Activated T-helper 9 cell treated with anti-CD3 and anti-CD28 coated beads, Interleukin-2, amount 50 U/mL, for 16 hours (primary cell): ENCODE measurements around the gene PPFIBP2.

ENCODE experiments used
- DNase-seq: peaks from one replicate; pipeline ENCODE4 v3.0.0-alpha.2; 2020; ENCODE audit warnings: low read depth

PPFIBP2 gene

DNA sequence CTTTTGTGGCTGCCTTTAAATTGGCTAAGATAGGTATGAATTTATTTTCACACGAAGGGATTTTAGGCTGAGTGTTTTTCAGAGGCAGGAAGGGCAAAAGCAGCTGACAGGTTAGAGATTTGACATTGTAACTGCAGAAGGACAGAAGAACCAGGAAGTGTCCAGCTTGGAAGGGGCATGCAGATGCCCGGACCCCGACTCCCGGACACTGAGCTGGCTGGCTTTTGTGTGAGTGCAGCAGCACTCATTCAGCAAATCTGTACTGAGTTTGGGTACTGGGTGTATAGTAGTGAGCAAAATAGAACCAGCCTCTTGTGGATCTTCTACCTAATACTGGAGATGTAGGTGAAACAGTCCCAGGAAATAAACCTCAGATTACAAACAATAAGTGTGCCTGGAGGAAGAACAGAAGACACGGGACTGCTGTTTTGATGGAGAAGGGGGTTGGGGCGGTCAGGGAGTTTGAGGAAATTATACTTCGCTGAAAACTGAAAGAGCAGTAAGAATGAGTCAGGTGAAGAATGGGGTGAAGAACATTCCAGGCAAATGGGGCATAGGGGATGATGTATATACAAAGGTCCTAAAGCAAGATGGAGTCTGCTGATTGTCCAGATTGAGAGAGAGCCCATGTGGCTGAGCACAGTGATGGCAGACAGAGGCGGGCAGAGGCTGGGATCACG lies 64.6 kb downstream of the PPFIBP2 start:
- no peak for DNase-seq

DNA sequence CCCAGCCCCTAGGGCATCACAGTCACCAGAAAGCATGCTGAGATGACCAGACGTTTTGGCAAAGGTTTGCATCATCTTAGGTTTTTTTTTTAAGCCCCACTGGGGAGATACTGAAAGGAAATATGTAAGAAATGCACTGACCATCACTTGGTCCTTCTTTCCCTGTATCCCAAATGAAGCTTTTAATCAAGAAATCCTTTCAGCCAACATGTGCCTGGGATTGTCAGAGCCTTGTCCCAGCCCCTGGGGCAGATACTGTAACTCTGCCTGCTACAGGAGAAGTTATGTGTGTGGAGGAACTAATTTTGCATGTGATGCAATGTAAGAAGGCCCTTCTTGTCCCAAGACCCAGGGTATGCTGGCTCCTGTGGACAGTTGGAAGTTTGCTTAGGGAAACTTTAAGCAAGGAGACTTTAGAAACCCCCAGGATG lies 65.6 kb downstream of the PPFIBP2 start:
- DNase-seq = no peak

DNA sequence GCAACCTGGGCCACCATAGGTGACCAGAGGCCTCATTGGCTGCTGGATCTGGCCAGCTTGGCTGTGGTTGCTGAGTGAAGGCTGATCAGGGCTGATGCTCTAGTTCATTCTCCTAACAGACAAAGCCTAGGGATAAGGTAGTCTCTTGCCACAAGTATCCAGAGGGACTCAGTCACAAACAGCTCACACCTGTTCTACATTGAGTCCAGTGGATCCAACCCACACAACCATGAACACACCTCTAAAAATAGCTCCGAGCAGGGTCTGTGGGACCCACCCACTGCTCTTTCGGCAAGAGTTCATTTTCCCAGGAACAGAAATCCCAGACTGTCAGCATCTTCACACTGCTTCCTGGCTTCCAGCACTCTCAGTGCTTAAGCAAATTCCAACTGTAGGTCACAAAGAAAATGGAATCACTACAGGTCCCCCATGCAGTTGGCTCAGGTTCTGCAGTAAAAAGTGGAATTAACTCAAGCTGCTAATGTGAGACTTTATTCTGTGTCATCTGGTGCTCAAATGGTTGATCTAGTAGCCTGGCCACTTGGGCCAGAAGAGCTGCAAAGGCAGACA lies 67.3 kb downstream of the PPFIBP2 start:
- DNase-seq = no peak

- no peak for DNase-seq
Measured at GRCh38 chr11:7582338-7582985, 68.7 kb downstream of the PPFIBP2 start.

DNA sequence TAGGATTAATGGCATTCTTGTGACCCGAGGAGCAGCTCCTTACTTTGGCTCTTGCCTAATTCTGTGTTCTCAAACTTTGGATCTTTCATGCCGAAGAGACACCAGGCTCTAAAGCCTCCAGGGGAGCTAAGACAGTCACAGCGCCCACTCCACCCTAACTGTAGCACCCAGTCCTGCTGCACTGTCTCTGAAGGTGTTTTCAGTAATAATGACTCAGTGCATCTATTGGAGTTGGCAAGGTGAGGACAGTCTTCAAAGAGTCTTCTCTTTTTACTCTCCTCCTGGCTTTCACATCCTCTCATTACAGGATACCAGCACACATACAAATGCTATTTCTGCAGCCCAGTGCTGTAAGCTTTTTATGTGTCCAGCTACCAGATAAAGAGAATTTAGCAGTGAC lies 69.4 kb downstream of the PPFIBP2 start:
- DNase-seq = no peak

- DNase-seq = no peak
Measured at GRCh38 chr11:7584910-7585309, 71.1 kb downstream of the PPFIBP2 start.

DNA sequence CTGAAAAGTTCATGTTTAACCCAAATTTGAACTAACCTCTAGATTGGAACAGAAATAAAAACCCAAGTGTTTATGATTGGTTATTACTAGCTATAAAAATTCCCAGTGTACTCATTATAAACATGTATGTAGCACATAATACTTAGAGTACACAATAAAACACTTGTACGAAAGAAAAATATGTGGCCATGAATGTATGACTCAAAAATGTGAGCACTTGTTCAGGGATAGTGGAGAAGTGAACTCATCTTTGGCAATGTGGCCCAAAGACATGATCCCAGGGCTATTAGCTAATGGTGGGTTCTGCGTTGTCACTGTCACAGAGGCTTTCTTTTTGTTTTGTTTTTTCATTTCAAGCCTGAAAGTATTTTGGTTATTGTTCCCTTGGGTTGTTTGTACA lies 72.0 kb downstream of the PPFIBP2 start:
- DNase-seq = no peak

- DNase-seq = no peak
Measured at GRCh38 chr11:7586376-7586775, 72.6 kb downstream of the PPFIBP2 start.

- no peak for DNase-seq
Measured at GRCh38 chr11:7587712-7588111, 73.9 kb downstream of the PPFIBP2 start.

GRCh38 chr11:7589861-7590260 lies 76.1 kb downstream of the PPFIBP2 start:
- DNase-seq = no peak

DNA sequence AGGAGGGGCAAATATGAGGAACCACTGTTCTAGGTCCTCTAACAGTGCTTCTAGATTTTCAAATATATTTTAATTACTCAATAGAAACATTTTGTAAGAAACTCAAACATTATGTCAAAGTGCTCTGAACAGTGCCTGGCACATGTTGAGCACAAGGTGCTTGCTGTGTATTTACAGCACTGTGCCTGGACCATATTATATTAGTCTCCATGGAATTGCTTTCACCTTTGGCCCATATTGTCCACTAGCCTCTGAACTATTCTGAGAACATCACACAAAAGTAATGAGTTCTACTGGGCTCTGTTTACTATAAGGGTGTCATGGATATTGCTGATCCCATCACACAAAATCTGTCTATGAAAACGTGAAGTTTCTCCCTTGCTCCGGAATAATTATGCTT lies 76.7 kb downstream of the PPFIBP2 start:
- no peak for DNase-seq

GRCh38 chr11:7591107-7591894 lies 77.5 kb downstream of the PPFIBP2 start:
- DNase-seq = no peak

DNA sequence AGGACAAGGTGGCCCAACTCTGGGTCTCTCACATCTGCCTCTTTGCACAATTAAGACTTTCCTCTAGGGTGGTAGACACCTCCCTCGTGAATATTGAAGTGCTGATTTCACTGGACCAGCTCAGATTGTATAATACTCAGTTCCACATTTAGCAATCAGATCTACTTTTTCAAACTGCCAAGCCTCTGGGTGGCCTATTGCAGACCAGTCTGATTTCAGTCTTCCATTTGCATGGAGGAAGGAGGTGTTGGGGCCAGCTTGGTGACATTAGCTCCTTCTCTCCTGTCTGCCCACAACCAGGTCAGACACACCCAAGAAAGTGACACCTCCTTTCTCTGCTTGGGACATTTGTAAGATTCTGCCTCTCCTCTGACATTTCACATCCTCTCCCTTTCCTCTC lies 78.2 kb downstream of the PPFIBP2 start:
- DNase-seq = no peak

DNA sequence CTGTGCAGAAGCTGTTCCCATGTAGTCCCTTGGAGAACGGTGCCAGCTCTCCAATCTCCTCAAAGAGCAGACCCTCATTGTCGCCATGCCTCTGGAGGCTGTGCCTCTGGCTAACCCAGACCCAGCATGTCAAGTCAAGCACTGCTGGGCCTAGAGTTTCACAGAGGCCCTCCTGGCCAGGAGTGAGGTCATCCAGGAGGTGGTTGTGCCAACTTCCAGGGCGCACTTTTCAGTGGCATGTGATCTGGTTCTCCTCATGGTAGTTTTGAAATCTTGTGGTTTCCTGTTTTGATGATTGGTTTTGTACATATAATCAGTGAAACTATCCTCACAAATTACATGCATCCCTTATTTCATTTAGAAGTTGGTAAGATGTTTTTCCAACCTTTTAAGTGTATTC lies 78.9 kb downstream of the PPFIBP2 start:
- no peak for DNase-seq

DNA sequence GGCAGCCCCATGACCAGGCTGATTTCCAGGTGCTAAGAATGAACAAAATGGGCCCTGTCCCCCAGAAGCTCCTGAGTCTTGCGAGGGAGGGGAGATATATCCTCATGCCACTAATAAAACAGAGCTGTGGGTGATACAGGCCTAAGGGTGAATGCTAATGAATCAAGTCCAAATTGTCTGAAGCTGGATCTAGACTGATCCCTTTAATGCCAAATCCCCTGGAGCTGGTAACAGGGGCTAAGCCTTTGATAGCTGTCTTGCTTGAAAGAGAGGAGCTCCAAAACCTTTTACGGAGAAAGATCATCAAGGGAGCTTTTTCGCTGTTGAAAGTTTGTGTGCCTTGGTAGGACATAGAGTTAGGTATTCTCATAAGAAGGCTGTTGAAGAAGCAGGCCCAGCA lies 79.7 kb downstream of the PPFIBP2 start:
- DNase-seq = no peak

DNA sequence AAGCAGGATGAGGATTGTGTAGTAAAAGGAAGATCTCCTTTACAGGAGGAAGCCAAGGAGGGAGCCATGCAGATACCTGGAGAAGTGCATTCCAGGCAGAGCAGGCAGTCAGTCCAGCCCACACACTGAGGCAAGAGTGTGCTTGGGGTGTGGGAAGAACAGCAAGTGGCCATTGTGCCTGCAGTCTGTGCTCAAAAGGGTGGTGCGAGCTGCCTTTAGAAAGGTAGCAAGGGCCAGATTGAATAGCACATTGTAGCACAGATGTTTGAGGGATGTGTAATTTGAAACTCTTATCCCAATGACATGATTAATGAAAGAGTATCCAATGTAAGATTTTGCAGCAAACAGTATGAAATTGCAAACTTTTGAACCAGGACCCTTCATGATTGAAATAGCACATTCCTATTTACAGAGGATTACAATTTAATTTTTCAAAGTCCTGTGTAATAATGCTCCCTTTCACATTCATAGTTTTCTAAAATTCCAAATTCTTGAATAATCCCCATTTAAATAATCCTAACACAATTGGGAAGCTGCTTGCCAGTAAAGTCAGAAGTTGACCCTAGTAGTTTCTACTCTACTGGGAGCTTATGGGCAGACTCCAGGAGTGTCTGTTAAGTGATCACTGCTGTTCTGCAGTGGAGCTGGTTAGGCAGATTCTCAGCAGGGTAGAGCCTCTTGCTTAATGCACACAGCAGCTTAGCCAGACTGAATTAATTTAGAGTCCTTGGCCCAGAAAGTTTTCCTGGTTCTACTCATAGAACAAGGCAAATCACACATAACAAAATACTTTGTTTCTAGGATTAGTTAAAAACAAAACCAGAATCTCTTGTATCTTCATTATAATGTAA lies 81.4 kb downstream of the PPFIBP2 start:
- no peak for DNase-seq

- DNase-seq = no peak
Measured at GRCh38 chr11:7595951-7596350, 82.2 kb downstream of the PPFIBP2 start.

GRCh38 chr11:7596975-7597391 lies 83.2 kb downstream of the PPFIBP2 start:
- DNase-seq = no peak

- no peak for DNase-seq
Measured at GRCh38 chr11:7597620-7598019, 83.8 kb downstream of the PPFIBP2 start.

DNA sequence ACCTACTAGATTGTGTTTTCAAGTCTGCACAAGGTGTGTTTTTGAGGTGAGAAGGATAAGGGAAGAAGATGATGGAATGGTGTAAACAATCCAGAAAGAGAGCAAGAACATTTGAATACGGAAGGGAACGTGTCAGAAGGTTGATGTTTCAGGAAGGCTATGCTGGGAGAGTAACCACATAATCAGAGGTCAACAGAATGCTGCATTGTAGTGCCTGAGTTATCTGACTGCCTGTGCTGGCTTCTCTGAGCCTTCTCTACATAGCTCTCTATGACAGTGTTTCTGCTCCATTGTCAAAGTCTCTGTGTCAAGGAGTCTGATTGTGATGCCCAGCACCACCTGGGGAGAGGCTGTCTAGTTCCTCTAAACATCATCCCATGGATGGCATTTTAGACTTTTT lies 85.4 kb downstream of the PPFIBP2 start:
- DNase-seq = no peak

DNA sequence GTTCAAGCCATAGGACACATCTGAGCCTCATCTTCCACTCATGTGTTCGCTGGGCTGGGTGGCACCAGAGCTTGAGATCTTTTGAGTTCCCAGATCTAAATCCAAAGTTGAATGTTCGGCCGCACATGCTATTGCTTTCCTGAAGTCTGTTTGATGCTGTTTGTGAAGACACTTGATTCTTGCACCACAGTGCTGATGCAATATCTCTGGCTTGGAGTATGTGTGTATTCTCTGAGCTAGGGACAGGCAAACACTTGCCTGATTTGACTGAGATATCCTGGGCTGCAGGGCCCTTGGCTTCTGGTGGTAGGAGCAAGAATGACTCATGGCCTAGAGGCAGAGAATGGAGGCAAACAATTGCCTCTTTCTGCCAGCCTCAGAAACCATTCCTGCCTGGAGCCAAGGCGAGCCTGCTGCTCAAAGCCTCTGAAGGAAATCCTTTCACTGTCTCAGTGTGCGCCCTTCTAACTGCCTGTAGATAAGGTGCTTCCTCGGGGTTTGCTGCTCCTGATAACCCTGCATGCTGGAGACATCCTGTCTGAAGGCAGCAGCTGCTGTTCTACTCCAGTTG lies 86.5 kb downstream of the PPFIBP2 start:
- DNase-seq = no peak
